Activated effector memory CD4-positive, alpha-beta T cell treated with anti-CD3 and anti-CD28 coated beads, Interleukin-2, amount 50 U/mL, for 16 hours (primary cell): ENCODE data around the gene PNN.
"Not testable (repeated sequence)": the region's sequence is repeated elsewhere in the genome, so short reads cannot be mapped to it uniquely, and the experiment has no call there.

Source experiments
- DNase-seq: peaks from one replicate; pipeline ENCODE4 v3.0.0-alpha.2; 2020

The PNN gene

DNA sequence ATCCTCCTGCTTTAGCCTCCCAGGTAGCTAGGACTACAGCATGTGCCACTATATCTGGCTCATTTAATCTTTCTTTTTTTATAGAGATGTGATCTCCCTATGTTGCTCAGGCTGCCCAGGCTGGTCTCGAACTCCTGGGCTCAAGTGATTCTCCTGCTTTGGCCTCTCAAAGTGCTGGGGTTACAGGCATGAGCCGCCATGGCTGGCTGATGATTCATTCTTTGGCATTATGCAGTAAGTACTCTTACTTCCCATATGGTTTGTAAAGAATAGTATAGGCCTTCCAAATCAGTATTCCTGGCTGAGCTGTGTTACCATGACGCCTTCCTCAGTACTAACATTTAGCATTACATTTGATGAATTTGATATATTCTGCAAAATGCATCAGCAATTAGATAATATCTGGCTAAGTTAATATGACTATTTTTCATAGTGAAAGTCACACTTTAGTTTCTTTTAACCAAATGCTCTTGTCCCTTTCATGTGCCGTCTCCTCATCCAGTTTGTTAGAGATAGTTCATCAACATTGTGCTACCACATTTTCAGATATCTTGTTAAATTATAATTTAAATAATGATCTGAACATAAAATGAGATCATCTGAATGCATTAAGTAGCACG lies 55.5 kb downstream of the PNN start:
- no peak for DNase-seq

- DNase-seq, result not testable (repeated sequence)
Observed at GRCh38 chr14:39231751-39232553, 56.9 kb downstream of the PNN start.
